ENCODE results near the gene SLC5A4.
"Not testable (repeated sequence)": the region's sequence is repeated elsewhere in the genome, so short reads cannot be mapped to it uniquely, and the experiment has no call there.

Gene SLC5A4

GRCh38 chr22:32255217-32255616, at the start of gene SLC5A4:
TSS of gene SLC5A4 (minus strand) at chr22:32255347. CDS start at chr22:32255329, 18 bp downstream.
- no peak for DNase-seq (ENCODE audit: low read depth in 2 of 3, low spot score in 2 of 3)

GRCh38 chr22:32293921-32294320, 38.8 kb upstream of the SLC5A4 start:
- not testable (repeated sequence) for DNase-seq (ENCODE audit: low read depth in 2 of 3, low spot score in 2 of 3)

- DNase-seq (ENCODE audit: low read depth in 2 of 3, low spot score in 2 of 3), result no peak
Measured at GRCh38 chr22:32286290-32286840, 31.2 kb upstream of the SLC5A4 start.

- DNase-seq (ENCODE audit: low read depth in 2 of 3, low spot score in 2 of 3), result no peak
Measured at GRCh38 chr22:32281072-32281471, 25.9 kb upstream of the SLC5A4 start.

- not testable (repeated sequence) for DNase-seq (ENCODE audit: low read depth in 2 of 3, low spot score in 2 of 3)
Measured at GRCh38 chr22:32275353-32275752, 20.2 kb upstream of the SLC5A4 start.

GRCh38 chr22:32271389-32271788, 16.2 kb upstream of the SLC5A4 start:
- no peak for DNase-seq (ENCODE audit: low read depth in 2 of 3, low spot score in 2 of 3)

- DNase-seq (ENCODE audit: low read depth in 2 of 3, low spot score in 2 of 3), result no peak
Measured at GRCh38 chr22:32270641-32271369, 15.7 kb upstream of the SLC5A4 start.

- no peak for DNase-seq (ENCODE audit: low read depth in 2 of 3, low spot score in 2 of 3)
Measured at GRCh38 chr22:32269316-32269715, 14.2 kb upstream of the SLC5A4 start.

- DNase-seq (ENCODE audit: low read depth in 2 of 3, low spot score in 2 of 3), result no peak
Measured at GRCh38 chr22:32267011-32267410, 11.9 kb upstream of the SLC5A4 start.

GRCh38 chr22:32265882-32266767, 11.0 kb upstream of the SLC5A4 start:
- DNase-seq (ENCODE audit: low read depth in 2 of 3, low spot score in 2 of 3), result peak; percentile 40 to 60 (median 46)

- not testable (repeated sequence) for DNase-seq (ENCODE audit: low read depth in 2 of 3, low spot score in 2 of 3)
Measured at GRCh38 chr22:32263678-32264077, 8.5 kb upstream of the SLC5A4 start.

GRCh38 chr22:32261306-32261705, 6.2 kb upstream of the SLC5A4 start:
- no peak for DNase-seq (ENCODE audit: low read depth in 2 of 3, low spot score in 2 of 3)

- DNase-seq (ENCODE audit: low read depth in 2 of 3, low spot score in 2 of 3), result no peak
Measured at GRCh38 chr22:32258791-32259190, 3.6 kb upstream of the SLC5A4 start.

- no peak for DNase-seq (ENCODE audit: low read depth in 2 of 3, low spot score in 2 of 3)
Measured at GRCh38 chr22:32255726-32256125, 579 bp upstream of the SLC5A4 start.

GRCh38 chr22:32249231-32249630, 5.9 kb downstream of the SLC5A4 start:
- DNase-seq (ENCODE audit: low read depth in 2 of 3, low spot score in 2 of 3), result no peak

GRCh38 chr22:32248276-32248675, 6.9 kb downstream of the SLC5A4 start:
- no peak for DNase-seq (ENCODE audit: low read depth in 2 of 3, low spot score in 2 of 3)

- no peak for DNase-seq (ENCODE audit: low read depth in 2 of 3, low spot score in 2 of 3)
Measured at GRCh38 chr22:32246166-32246565, 9.0 kb downstream of the SLC5A4 start.

GRCh38 chr22:32245042-32245441, 10.1 kb downstream of the SLC5A4 start:
- DNase-seq (ENCODE audit: low read depth in 2 of 3, low spot score in 2 of 3), result no peak

GRCh38 chr22:32244547-32244946, 10.6 kb downstream of the SLC5A4 start:
- no peak for DNase-seq (ENCODE audit: low read depth in 2 of 3, low spot score in 2 of 3)

GRCh38 chr22:32240461-32240860, 14.7 kb downstream of the SLC5A4 start:
- DNase-seq (ENCODE audit: low read depth in 2 of 3, low spot score in 2 of 3), result no peak

- no peak for DNase-seq (ENCODE audit: low read depth in 2 of 3, low spot score in 2 of 3)
Measured at GRCh38 chr22:32237906-32238305, 17.2 kb downstream of the SLC5A4 start.

- no peak for DNase-seq (ENCODE audit: low read depth in 2 of 3, low spot score in 2 of 3)
Measured at GRCh38 chr22:32236970-32237369, 18.2 kb downstream of the SLC5A4 start.

All from activated CD8-positive, alpha-beta memory T cell treated with anti-CD3 and anti-CD28 coated beads for 48 hours (primary cell).